ENCODE results near the gene EEFSEC. TPM values are rescaled to one million over a fixed set of nuclear protein-coding genes. Genes with fewer than 3 reads are reported as not detected.

EEFSEC gene
- total RNA-seq, 1 donor from 2014 or later: 0.92 TPM

DNA sequence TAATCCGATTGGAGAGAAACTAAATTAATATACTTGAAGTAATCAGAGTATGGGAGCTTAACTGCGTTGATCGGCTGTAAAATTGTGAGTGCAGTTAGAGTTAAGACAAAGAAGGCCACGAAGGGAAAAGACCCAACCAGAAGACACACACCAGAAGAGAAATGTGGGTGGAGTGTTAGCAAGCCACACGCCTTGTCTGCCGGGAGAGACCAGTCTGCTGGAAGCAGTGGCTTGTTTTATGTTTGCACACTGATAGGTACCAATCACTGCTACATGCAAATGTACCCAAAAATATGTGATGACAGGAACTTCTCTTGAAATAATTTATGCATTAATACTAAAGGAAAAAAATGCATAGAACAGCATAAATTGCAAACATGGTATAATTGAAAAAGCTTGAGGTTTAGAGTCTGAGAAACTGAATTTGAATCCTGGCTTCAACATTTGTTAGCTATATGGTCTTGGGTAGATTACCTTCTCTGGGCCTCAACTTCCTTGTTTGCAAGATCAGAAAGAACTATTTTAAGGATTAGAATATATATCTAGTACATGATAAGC is 23.1 kb downstream of the EEFSEC start:
- no peak overlapping the region for H3K9ac ChIP-seq
- H3K27ac Mint-ChIP-seq: no peak overlapping the region
- no peaks in the 10 kb centered on the region for H3K36me3 ChIP-seq
- H3K4me1 Mint-ChIP-seq: peaks cover 44% of the 10 kb centered on the region
- no peak overlapping the region for H3K4me2 ChIP-seq
- no peak overlapping the region for H3K4me3 ChIP-seq
- no peaks in the 10 kb centered on the region for H3K79me2 ChIP-seq (ENCODE audit: low read depth)
- H3K9me3 Mint-ChIP-seq: no peaks in the 10 kb centered on the region
- no peak for DNase-seq (ENCODE audit: low spot score)
- no peaks in the 10 kb centered on the region for H3K36me3 Mint-ChIP-seq
- H3K4me1 ChIP-seq: peaks cover 27% of the 10 kb centered on the region
- no peaks in the 10 kb centered on the region for H3K9me3 ChIP-seq (ENCODE audit: low read depth)
- no peak overlapping the region for H3K27ac ChIP-seq
- H3F3A ChIP-seq (ENCODE audit: low read depth): no peaks in the 10 kb centered on the region
- no peak overlapping the region for H3K4me3 Mint-ChIP-seq
- no peak overlapping the region for H2AFZ ChIP-seq (replicated peaks)
- TF ChIP-seq, protein P1, sequence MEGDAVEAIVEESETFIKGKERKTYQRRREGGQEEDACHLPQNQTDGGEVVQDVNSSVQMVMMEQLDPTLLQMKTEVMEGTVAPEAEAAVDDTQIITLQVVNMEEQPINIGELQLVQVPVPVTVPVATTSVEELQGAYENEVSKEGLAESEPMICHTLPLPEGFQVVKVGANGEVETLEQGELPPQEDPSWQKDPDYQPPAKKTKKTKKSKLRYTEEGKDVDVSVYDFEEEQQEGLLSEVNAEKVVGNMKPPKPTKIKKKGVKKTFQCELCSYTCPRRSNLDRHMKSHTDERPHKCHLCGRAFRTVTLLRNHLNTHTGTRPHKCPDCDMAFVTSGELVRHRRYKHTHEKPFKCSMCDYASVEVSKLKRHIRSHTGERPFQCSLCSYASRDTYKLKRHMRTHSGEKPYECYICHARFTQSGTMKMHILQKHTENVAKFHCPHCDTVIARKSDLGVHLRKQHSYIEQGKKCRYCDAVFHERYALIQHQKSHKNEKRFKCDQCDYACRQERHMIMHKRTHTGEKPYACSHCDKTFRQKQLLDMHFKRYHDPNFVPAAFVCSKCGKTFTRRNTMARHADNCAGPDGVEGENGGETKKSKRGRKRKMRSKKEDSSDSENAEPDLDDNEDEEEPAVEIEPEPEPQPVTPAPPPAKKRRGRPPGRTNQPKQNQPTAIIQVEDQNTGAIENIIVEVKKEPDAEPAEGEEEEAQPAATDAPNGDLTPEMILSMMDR (IDR thresholded peaks at IDR 0.05): no peak
- TF ChIP-seq EZH2 (IDR thresholded peaks at IDR 0.05): no peak
- no peak for TF ChIP-seq EZH2phosphoT487 (IDR thresholded peaks at IDR 0.05)
- no peaks in the 10 kb centered on the region for H4K20me1 ChIP-seq (ENCODE audit: low read depth)
- H3K27me3 Mint-ChIP-seq (ENCODE audit: insufficient read depth, low read depth): peaks cover 2% of the 10 kb centered on the region
- H3K27me3 ChIP-seq: no peaks in the 10 kb centered on the region

DNA sequence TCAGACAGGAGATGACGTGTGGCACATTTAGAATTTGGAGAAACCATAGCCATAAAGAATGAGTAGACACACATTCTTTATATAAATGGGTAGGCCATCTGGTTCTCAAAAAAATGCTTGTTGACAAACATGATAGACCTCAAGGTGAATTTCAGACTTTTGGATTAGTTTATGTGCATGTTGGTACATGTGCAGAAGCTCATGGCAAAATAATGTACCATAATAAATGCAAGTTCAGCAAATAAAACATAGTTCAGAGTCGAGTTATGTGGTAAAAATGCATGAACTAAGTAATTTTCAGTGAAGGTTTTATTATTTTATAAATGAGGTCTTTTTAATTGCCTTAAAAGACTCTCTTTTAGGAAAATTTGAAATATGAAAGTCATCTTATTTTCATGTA is 24.6 kb downstream of the EEFSEC start:
- TF ChIP-seq EZH2 (IDR thresholded peaks at IDR 0.05) (no peak), EZH2phosphoT487 (IDR thresholded peaks at IDR 0.05) (no peak)
- TF ChIP-seq, protein P1 (IDR thresholded peaks at IDR 0.05): no peak
- no peaks in the 10 kb centered on the region for H3K36me3 Mint-ChIP-seq

DNA sequence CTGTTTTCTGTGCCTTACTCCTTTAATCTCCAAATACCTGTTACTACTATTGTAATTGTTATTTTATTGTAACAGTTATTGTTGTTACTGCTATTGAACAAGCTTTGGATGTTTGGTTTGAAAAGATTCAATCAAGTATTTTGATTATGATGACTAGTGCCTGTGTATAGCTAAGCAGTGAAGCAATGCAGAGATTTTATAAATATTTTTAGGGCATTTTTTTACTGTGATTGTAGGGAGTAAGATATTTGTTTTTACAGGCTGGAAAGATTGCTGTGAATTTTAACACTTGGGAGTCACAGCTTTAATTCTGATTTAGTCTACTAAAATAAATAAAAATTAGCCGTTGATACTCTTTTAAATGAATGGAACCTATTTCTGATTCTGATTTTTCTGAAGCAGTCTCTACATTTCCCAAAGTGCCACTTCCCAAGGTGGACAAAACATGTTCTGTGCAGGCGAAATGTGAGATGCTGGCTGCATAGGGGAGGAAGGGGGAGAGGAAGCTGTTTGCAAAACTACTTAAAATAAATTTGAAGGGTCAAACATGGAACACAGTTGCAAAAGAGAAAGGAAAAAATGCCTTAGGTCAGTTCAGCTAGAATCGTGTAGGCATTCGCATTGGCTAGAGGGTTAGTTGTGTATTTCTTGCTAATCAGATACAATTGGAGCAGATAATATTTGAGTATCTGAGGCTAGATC is 25.7 kb downstream of the EEFSEC start:
- Histone ChIP-seq H3K4me3 (no peak overlapping the region), H3K27ac (no peak overlapping the region)

More for the DNA sequence above, 24.6 kb downstream of the EEFSEC start:
- Histone ChIP-seq H3K27ac (no peak overlapping the region), H2AFZ (replicated peaks) (no peak overlapping the region), H3K4me3 (no peak overlapping the region), H3K9me3 (ENCODE audit: low read depth) (no peaks in the 10 kb centered on the region), H3K36me3 (no peaks in the 10 kb centered on the region), H3K4me1 (peaks cover 27% of the 10 kb centered on the region), H3F3A (ENCODE audit: low read depth) (no peaks in the 10 kb centered on the region), H3K79me2 (ENCODE audit: low read depth) (no peaks in the 10 kb centered on the region), H4K20me1 (ENCODE audit: low read depth) (no peaks in the 10 kb centered on the region), H3K4me2 (no peak overlapping the region), H3K27me3 (no peaks in the 10 kb centered on the region), H3K9ac (no peak overlapping the region)
- no peak for DNase-seq (ENCODE audit: low spot score)
- Mint-ChIP-seq H3K4me3 (no peak overlapping the region), H3K9me3 (no peaks in the 10 kb centered on the region), H3K27ac (no peak overlapping the region), H3K27me3 (ENCODE audit: insufficient read depth, low read depth) (peaks cover 5% of the 10 kb centered on the region), H3K4me1 (peaks cover 42% of the 10 kb centered on the region)

More for the DNA sequence above, 25.7 kb downstream of the EEFSEC start:
- Histone ChIP-seq H3K27me3 (no peaks in the 10 kb centered on the region), H2AFZ (replicated peaks) (peak overlapping the region; percentile 45), H3F3A (ENCODE audit: low read depth) (no peaks in the 10 kb centered on the region), H3K4me1 (peaks cover 27% of the 10 kb centered on the region), H3K9ac (no peak overlapping the region), H3K36me3 (no peaks in the 10 kb centered on the region), H3K79me2 (ENCODE audit: low read depth) (no peaks in the 10 kb centered on the region), H3K9me3 (ENCODE audit: low read depth) (no peaks in the 10 kb centered on the region), H4K20me1 (ENCODE audit: low read depth) (no peaks in the 10 kb centered on the region), H3K4me2 (no peak overlapping the region)
- no peak overlapping the region for H3K4me3 Mint-ChIP-seq
- H3K36me3 Mint-ChIP-seq: no peaks in the 10 kb centered on the region
- peaks cover 41% of the 10 kb centered on the region for H3K4me1 Mint-ChIP-seq
- H3K27ac Mint-ChIP-seq: no peak overlapping the region
- no peak for DNase-seq (ENCODE audit: low spot score)
- peaks cover 5% of the 10 kb centered on the region for H3K27me3 Mint-ChIP-seq (ENCODE audit: insufficient read depth, low read depth)
- no peaks in the 10 kb centered on the region for H3K9me3 Mint-ChIP-seq
- no peak for TF ChIP-seq EZH2 (IDR thresholded peaks at IDR 0.05)
- TF ChIP-seq, protein P1 (IDR thresholded peaks at IDR 0.05): no peak
- TF ChIP-seq EZH2phosphoT487 (IDR thresholded peaks at IDR 0.05): no peak
